ENCODE measurements around the gene PEAK1.

PEAK1 gene

GRCh38 chr15:77355321-77355720 lies 64.6 kb downstream of the PEAK1 start:
- no peak for DNase-seq

DNA sequence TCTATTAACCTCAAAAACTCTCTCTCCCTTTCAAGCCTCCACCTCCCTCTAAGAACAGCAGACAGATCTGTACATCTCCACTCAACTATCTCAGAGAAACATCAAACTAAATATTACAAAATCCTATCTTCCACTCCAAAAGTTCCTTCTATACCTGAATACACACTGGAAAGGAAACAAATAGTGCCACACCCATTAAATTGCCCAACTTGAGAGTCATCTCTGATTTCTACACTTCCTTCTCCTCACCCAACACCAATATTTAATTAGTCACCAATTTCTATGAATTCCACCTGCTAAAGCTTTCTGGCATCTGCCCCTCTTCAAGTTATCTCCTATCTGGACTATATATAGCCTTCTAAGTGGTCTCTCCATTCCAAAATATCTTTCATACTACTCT lies 65.8 kb downstream of the PEAK1 start:
- no peak for DNase-seq

GRCh38 chr15:77352887-77353286 lies 67.0 kb downstream of the PEAK1 start:
- no peak for DNase-seq

- DNase-seq: no peak
Observed at GRCh38 chr15:77350792-77351191, 69.1 kb downstream of the PEAK1 start.

GRCh38 chr15:77349666-77350065 lies 70.2 kb downstream of the PEAK1 start:
- DNase-seq: no peak

- DNase-seq: no peak
Observed at GRCh38 chr15:77348511-77348910, 71.4 kb downstream of the PEAK1 start.

- DNase-seq: no peak
Observed at GRCh38 chr15:77347197-77347596, 72.7 kb downstream of the PEAK1 start.

DNA sequence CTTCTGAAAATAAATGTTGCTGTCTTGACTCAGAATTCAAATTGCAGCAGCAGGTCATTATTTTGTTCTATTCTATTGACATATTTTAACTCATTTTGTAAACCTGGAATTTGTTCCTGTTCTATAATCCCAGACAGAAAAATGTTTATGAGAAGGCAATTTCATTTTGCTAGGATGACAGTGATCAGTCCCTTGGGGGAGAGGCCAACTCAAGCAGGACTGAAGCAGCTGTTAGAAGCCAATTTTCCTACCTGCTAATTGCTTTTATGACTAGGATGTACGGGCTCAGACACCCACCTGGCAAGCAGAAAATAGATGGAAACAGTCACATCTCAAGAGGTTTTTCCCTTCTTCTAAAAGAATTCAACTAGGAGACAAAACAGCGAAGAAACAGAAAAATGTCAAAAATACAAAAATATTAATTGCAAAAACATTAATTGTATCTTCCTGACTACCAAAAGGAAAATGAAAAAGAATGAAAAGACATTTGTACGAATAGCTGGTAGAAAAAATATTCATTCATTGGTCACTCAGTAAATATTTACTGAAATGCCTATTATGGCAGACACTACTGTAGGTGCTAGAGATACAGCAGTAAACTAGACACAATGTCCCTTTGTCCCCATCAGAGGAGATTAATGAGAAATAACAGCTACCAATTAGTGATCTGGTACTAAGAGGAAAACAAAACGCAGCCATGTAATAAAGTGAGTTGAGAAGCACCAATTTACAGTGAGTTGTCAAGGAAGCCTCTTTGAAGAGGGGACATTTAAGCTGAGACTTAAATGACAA lies 73.5 kb downstream of the PEAK1 start:
- no peak for DNase-seq

- DNase-seq: no peak
Observed at GRCh38 chr15:77342807-77343206, 77.1 kb downstream of the PEAK1 start.

DNA sequence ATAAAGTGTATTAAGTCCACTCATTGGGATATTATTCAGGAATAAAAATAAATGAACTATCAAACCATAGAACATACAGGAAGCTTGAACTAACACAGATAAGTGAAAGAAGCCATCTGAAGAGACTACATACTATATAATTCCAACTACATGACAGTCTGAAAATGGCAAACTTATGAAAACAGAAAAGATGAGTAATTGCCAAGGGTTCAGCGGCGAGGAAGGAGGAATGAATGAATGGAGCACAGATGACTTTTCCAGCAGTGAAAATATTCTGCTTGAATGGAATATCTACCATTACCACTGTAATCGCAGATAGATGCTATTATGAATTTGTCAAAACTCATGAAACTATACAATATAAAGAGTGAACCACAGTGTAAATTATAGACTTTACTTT lies 79.7 kb downstream of the PEAK1 start:
- DNase-seq: no peak

- no peak for DNase-seq
Observed at GRCh38 chr15:77336006-77336405, 83.9 kb downstream of the PEAK1 start.

DNA sequence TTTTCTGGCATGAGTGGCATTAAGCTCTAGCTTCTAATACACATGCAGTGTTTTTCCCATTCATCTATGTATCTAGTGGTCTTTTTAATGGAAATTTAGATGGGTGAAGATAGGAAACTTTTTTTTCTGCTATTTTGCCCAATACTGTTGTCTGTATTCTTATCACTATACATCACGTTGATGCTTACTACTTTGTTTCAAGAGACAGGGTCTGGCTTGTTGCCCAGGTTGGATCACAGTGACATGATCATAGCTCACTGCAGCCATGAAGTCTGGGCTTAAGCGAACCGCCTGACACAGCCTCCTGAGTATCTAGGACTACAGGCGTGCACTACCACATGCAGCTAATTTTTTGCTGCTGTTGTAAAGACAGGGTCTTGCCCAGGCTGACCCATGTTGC lies 84.6 kb downstream of the PEAK1 start:
- no peak for DNase-seq

- DNase-seq: no peak
Observed at GRCh38 chr15:77333166-77333565, 86.7 kb downstream of the PEAK1 start.

- no peak for DNase-seq
Observed at GRCh38 chr15:77329202-77329601, 90.7 kb downstream of the PEAK1 start.

DNA sequence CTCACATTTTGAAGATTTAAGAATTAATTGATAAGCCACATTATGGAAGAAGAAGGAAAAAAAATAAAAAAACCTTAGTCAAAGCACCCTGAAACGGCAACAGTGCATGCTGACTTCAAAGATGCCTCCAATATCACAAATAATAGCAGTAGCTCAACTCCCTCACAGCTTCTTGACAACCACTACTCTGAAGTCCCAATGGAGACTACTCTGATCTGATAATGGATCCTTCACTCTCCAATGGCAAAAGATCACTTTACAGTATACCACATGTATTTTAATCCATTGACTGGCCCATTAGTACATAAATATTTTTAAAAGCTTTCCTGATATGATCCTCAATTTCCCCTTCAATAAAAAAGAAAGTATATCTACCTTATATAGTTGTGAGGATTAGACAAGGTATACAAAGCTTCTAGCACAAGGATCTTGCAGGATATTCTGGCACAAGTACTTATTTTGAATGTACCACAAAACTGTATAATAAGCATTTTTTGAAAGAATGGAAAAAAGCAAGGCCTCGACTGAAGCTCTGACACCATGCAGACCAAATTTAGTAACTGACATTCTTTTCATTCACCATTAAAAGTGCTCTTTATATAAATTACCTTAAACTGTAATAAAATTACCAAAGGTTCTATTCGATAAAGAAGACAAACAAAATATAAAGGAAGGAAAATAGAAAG lies 91.9 kb downstream of the PEAK1 start:
- no peak for DNase-seq

GRCh38 chr15:77327168-77327567 lies 92.7 kb downstream of the PEAK1 start:
- no peak for DNase-seq

- no peak for DNase-seq
Observed at GRCh38 chr15:77326366-77326765, 93.5 kb downstream of the PEAK1 start.

- no peak for DNase-seq
Observed at GRCh38 chr15:77312523-77312922, 107.4 kb downstream of the PEAK1 start.

GRCh38 chr15:77311618-77312398 lies 108.1 kb downstream of the PEAK1 start:
- DNase-seq: no peak

DNA sequence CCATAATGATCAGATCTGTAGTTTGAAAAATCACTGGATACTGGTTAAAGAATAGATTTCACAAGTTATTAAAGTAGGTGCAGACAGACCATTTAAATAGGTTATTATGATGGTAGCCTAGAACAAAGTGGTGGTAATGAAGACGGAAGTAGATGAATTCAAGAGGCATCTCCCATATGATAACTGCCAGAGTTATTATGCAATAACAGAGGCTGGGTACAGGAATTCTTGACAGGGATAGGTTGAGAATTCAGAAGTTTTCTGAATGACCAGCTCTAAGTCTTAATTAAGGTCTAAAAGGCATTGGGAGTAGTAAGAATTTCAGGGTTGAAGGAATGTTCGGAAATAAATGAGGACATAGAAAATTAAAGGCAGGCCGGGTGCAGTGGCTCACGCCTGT lies 108.9 kb downstream of the PEAK1 start:
- DNase-seq: no peak

DNA sequence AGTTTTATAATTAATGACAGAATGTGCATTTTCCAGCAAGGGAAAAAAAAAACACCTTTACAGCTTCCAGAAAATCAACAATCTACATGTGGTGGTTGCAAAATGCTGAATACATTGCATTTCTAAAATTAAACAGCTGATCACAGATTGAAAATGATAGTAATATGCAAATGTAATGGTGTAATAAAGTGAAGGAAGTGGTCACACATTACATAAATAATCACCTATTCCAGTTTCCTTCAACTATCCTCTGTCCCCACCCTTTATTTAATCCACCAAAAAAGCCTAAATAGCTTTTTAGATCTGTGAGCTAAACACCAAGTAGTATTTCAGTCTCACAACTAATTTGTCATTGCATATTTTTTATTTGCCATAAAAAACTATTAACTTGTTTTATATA lies 110.5 kb downstream of the PEAK1 start:
- DNase-seq: no peak

- DNase-seq: no peak
Observed at GRCh38 chr15:77305953-77306352, 114.0 kb downstream of the PEAK1 start.

- no peak for DNase-seq
Observed at GRCh38 chr15:77296773-77297337, 123.0 kb downstream of the PEAK1 start.

- no peak for DNase-seq
Observed at GRCh38 chr15:77295446-77295845, 124.5 kb downstream of the PEAK1 start.

Data from activated CD4-positive, alpha-beta T cell treated with anti-CD3 and anti-CD28 coated beads, Interleukin-2, Interleukin-6, amounts not matched to agents 100 ng/mL and 50 ng/mL, durations not matched to agents 16 hours and 8 hours (primary cell).